GM19193 (cell line): ENCODE data around the gene IRX6.

Experiments
- POLR2A ChIP-seq: IDR thresholded peaks from 4 replicates; pipeline ENCODE4 v1.6.1; 2011; ENCODE audit not compliant: insufficient read depth, insufficient read length; ENCODE audit errors: extremely low read depth

IRX6 gene

GRCh38 chr16:55372792-55373488 is 48.9 kb downstream of the IRX6 start:
- TF ChIP-seq POLR2A, result no peak

- no peak for TF ChIP-seq POLR2A
Observed at GRCh38 chr16:55373489-55373832, 49.5 kb downstream of the IRX6 start.

GRCh38 chr16:55376045-55376444 is 52.0 kb downstream of the IRX6 start:
- no peak for TF ChIP-seq POLR2A

- TF ChIP-seq POLR2A, result no peak
Observed at GRCh38 chr16:55376567-55377167, 52.7 kb downstream of the IRX6 start.

GRCh38 chr16:55377840-55378239 is 53.8 kb downstream of the IRX6 start:
- TF ChIP-seq POLR2A, result no peak

- no peak for TF ChIP-seq POLR2A
Observed at GRCh38 chr16:55378616-55379015, 54.6 kb downstream of the IRX6 start.

GRCh38 chr16:55379371-55379770 is 55.4 kb downstream of the IRX6 start:
- no peak for TF ChIP-seq POLR2A

GRCh38 chr16:55379876-55380390 is 55.9 kb downstream of the IRX6 start:
- no peak for TF ChIP-seq POLR2A
